Panc1 (cell line): ENCODE results near the gene DEDD. TPM values are rescaled to one million over a fixed set of nuclear protein-coding genes. Genes with fewer than 3 reads are reported as not detected.

ENCODE experiments used
- ATAC-seq: fragments of 200-7000 bp; cut with Tn5 transposase; 2 replicates; pipeline ENCODE4 v1.9.1; 2020; ENCODE audit warnings: mild to moderate bottlenecking, moderate library complexity
- Bru-seq: library from RNA; stranded (reverse); fragments of 400-500 nt; gene quantifications from one replicate; lab custom pipeline; 2021; lab: Mats Ljungman, UMichigan
- BruChase-seq, 2 experiments: library from RNA; stranded (reverse); fragments of 400-500 nt; gene quantifications; one replicate each; lab custom pipeline; 2021; lab: Mats Ljungman, UMichigan
- BruUV-seq: library from RNA; stranded (reverse); fragments of 400-500 nt; replicated peaks from 2 replicates; lab custom pipeline; 2021; lab: Mats Ljungman, UMichigan
- CTCF ChIA-PET: fragments of 300-600 bp; sonication (Branson Sonifier 250); formaldehyde crosslinking; loops from one replicate; lab custom pipeline; 2022; ENCODE audit warnings: antibody characterized with exemption; lab: Charles Lee
- POLR2A ChIA-PET: fragments of 300-600 bp; sonication (Branson Sonifier 250); formaldehyde crosslinking; loops from one replicate; lab custom pipeline; 2022; ENCODE audit warnings: antibody characterized with exemption; lab: Charles Lee
- DNase-seq: peaks from one replicate; pipeline ENCODE4 v3.0.0-alpha.2; 2010; ENCODE audit warnings: low read depth, low spot score
- H3K27ac ChIP-seq: 2 replicates; pipeline ENCODE4 v1.5.1; 2011; ENCODE audit warnings: mild to moderate bottlenecking, low read length, inconsistent platforms
- H3K27me3 ChIP-seq: fragments of 200-500 bp; sonication (Bioruptor generic); 2 replicates; pipeline ENCODE4 v1.6.0; 2014; ENCODE audit warnings: low read length, inconsistent platforms; ENCODE audit not compliant: control insufficient read depth, insufficient read depth
- H3K36me3 ChIP-seq: fragments of 200-500 bp; sonication (Bioruptor generic); 2 replicates; pipeline ENCODE4 v1.5.1; 2014; ENCODE audit warnings: inconsistent platforms, mild to moderate bottlenecking, low read length, moderate library complexity; ENCODE audit not compliant: control insufficient read depth, insufficient read depth
- H3K4me1 ChIP-seq: 2 replicates; pipeline ENCODE4 v1.5.1; 2011; ENCODE audit warnings: inconsistent platforms, mild to moderate bottlenecking, low read length, moderate library complexity; ENCODE audit not compliant: control insufficient read depth, insufficient read depth
- H3K4me3 ChIP-seq, 2 experiments: 2 replicates each; pipeline ENCODE4 v1.5.1; 2011 to 2012; ENCODE audit warnings: low read depth in 2 of 2, low read length in 2 of 2, mild to moderate bottlenecking in 2 of 2, inconsistent platforms in 1 of 2, moderate library complexity in 1 of 2
- H3K9me3 ChIP-seq: fragments of 200-500 bp; sonication (Bioruptor generic); 2 replicates; pipeline ENCODE4 v1.5.1; 2014; ENCODE audit warnings: low read depth, mild to moderate bottlenecking, inconsistent platforms, low read length, moderate library complexity; ENCODE audit not compliant: control insufficient read depth, insufficient read depth
- CTCF ChIP-seq: fragments of 450-650 bp; IDR thresholded peaks from 2 replicates; pipeline ENCODE4 v1.5.1; 2017; ENCODE audit warnings: mild to moderate bottlenecking
- POLR2AphosphoS5 ChIP-seq: IDR thresholded peaks from 2 replicates; pipeline ENCODE4 v1.6.1; 2012; ENCODE audit warnings: mild to moderate bottlenecking, low read depth, low read length, moderate library complexity
- REST ChIP-seq, 2 experiments: IDR thresholded peaks; 2 replicates each; pipeline ENCODE4 v1.6.1; 2011 to 2012; ENCODE audit warnings: low read depth in 2 of 2, control low read depth in 1 of 2, low read length in 1 of 2, mild to moderate bottlenecking in 1 of 2, moderate library complexity in 1 of 2; ENCODE audit not compliant: insufficient read depth in 1 of 2
- SIN3A ChIP-seq: IDR thresholded peaks from 2 replicates; pipeline ENCODE4 v1.6.1; 2012; ENCODE audit warnings: low read depth, mild to moderate bottlenecking, low read length, moderate library complexity, borderline replicate concordance; ENCODE audit not compliant: insufficient read depth
- TCF7L2 ChIP-seq: IDR thresholded peaks from 2 replicates; pipeline ENCODE4 v1.6.1; 2011; ENCODE audit warnings: mild to moderate bottlenecking, low read depth, low read length, inconsistent platforms
- in situ Hi-C: cut with HindIII; loops from 2 replicates; pipeline ENCODE4 v1.10.0; 2016; ENCODE audit warnings: low sequenced_read_pairs, low pct_unique_long_range_greater_than_20kb
- intact Hi-C: fragments of 100-400 bp; cut with micrococcal nuclease; formaldehyde crosslinking; loops from one replicate; pipeline ENCODE4 v1.10.0; 2022; ENCODE audit not compliant: unreplicated experiment
- long read RNA-seq: library from polyadenylated mRNA; unstranded; transcript quantifications from one replicate; pipeline ENCODE4 v2.0.0, GENCODE V29; 2021; ENCODE audit not compliant: unreplicated experiment
- polyA plus RNA-seq: library from polyadenylated mRNA; unstranded; fragments of >200 nt; gene quantifications from one replicate; pipeline ENCODE4 v1.2.1, GENCODE V29; 2012; ENCODE audit warnings: missing spikeins; ENCODE audit not compliant: insufficient read length
- total RNA-seq: library from RNA; stranded (reverse); gene quantifications from one replicate; pipeline ENCODE4 v1.2.1, GENCODE V29; 2021; ENCODE audit not compliant: unreplicated experiment

DEDD gene
- total RNA-seq (42.5 TPM), Bru-seq, nascent RNA (percentile 83 among the genes with signal in this experiment), BruChase-seq, experiment 1, labeled RNA remaining after a 2-hour chase (percentile 90 among the genes with signal in this experiment), BruChase-seq, experiment 2, labeled RNA remaining after a 6-hour chase (percentile 86 among the genes with signal in this experiment)
- polyA plus RNA-seq: 52.6 TPM
- long read RNA-seq, transcript DEDD-202 (6 exons, 2,345 nt): major isoform, 26 of 52 reads
- long read RNA-seq, transcript DEDD-203 (6 exons, 2,300 nt): minor isoform, 10 of 52 reads
- long read RNA-seq, partial matches to known transcripts: 5 of 52 reads
- long read RNA-seq, other reads (novel, unspliced or antisense): 10 of 52 reads

- BruUV-seq: no TSS peak
- ChIA-PET CTCF (interaction anchor here (0.7 kb wide), 1 partner anchor 135 kb away, joined by 3 read pairs; no protein-coding TSS in a partner anchor), POLR2A (interaction anchor here (0.5 to 1.4 kb wide), 6 partner anchors 15 to 1215 kb away, joined by 3 to 11 read pairs (median 4); partner anchors contain the start of genes NIT1 and PFDN2)
- ATAC-seq: peak; percentile 96
- intact Hi-C loops (no loop called here), in situ Hi-C loops (no loop called here)
- Histone ChIP-seq H3K27me3 (no peaks in the 10 kb centered on the region), H3K9me3 (no peaks in the 10 kb centered on the region), H3K27ac (peak within 1 kb of the TSS; percentile 99), H3K4me3 (peak within 1 kb of the TSS; percentile 96 to 99), H3K4me1 (peaks cover 14% of the 10 kb centered on the region), H3K36me3 (peaks cover 11% of the 10 kb centered on the region)
- DNase-seq: peak; percentile 66
- TF ChIP-seq REST (IDR thresholded peaks at IDR 0.05; ENCODE audit: insufficient read depth in 1 of 2, low read depth in 2 of 2, low read length in 1 of 2) (no peak), SIN3A (no peak), CTCF (no peak), POLR2AphosphoS5 (no peak; the same call in none of the 2 replicates), TCF7L2 (no peak)
These were observed at the start of gene DEDD for GRCh38 chr1:161132410-161133219. Gene DEDD (minus strand): TSS chr1:161132667. CDS start chr1:161124462, 8,205 bp downstream.

- DNase-seq (no peak), ATAC-seq (no peak)
- no peaks in the 10 kb centered on the region for H3K27me3 ChIP-seq
- BruUV-seq: no TSS peak
- ChIA-PET CTCF (interaction anchor here (0.7 kb wide), 1 partner anchor 97 kb away, joined by 3 read pairs; no protein-coding TSS in a partner anchor), POLR2A (no interaction called here)
- no peaks in the 10 kb centered on the region for H3K36me3 ChIP-seq
- H3K9me3 ChIP-seq: no peaks in the 10 kb centered on the region
- intact Hi-C loops: no loop called here
- in situ Hi-C loops: no loop called here
- no peak overlapping the region for H3K27ac ChIP-seq
- TF ChIP-seq TCF7L2 (no peak), REST (IDR thresholded peaks at IDR 0.05; ENCODE audit: insufficient read depth in 1 of 2, low read depth in 2 of 2, low read length in 1 of 2) (no peak), CTCF (no peak), SIN3A (no peak), POLR2AphosphoS5 (no peak)
- no peak overlapping the region for H3K4me3 ChIP-seq
- H3K4me1 ChIP-seq: peaks cover 6% of the 10 kb centered on the region
These were observed 49.7 kb upstream of the DEDD start for GRCh38 chr1:161182214-161182613.
